ENCODE results near the gene ARFIP2. TPM values are rescaled to one million over a fixed set of nuclear protein-coding genes. Genes with fewer than 3 reads are reported as not detected.
A peak's percentile ranks its signal among the peaks of the same experiment; 100 is the strongest.

The ARFIP2 gene
- total RNA-seq, 1 experiment from 2014 or later: 65.0 TPM

- POLR2A ChIA-PET (ENCODE audit: low non-redundant PET): no interaction called here
- BruUV-seq (replicated peaks): no TSS peak
These were observed 5.2 kb downstream of the ARFIP2 start for GRCh38 chr11:6475936-6476335.

GRCh38 chr11:6474806-6475500 lies 6.2 kb downstream of the ARFIP2 start:
- no peaks in the 10 kb centered on the region for H3K27me3 ChIP-seq (replicated peaks; ENCODE audit: insufficient read depth, low read depth, low read length, poor library complexity)
- H3K36me3 ChIP-seq (ENCODE audit: insufficient read depth, low read length, poor library complexity, severe bottlenecking): peaks cover 30% of the 10 kb centered on the region
- DNase-seq (ENCODE audit: low spot score): no peak
- BruUV-seq (replicated peaks): no TSS peak
- POLR2A ChIA-PET (ENCODE audit: low non-redundant PET): interaction anchor here (1.2 kb wide), 1 partner anchor 85 kb away, joined by 12 read pairs; the partner anchor contains the start of gene SMPD1
- H3K4me3 ChIP-seq (ENCODE audit: low read depth, low read length, poor library complexity, severe bottlenecking): no peak overlapping the region
- peak overlapping the region; percentile 13 for H3K27ac ChIP-seq (ENCODE audit: low read depth, low read length, poor library complexity, severe bottlenecking)
- CTCF ChIA-PET: interaction anchor here (0.7 to 2.4 kb wide), 2 partner anchors 96 to 772 kb away, joined by 3 to 5 read pairs; no protein-coding TSS in a partner anchor
- H3K4me1 ChIP-seq (ENCODE audit: insufficient read depth, low read length, poor library complexity, severe bottlenecking): peaks cover 13% of the 10 kb centered on the region
- H3K9me3 ChIP-seq (ENCODE audit: low read depth, low read length, poor library complexity, severe bottlenecking): no peaks in the 10 kb centered on the region
- TF ChIP-seq CTCF (conservative IDR thresholded peaks at IDR 0.05; ENCODE audit: low read depth, low read length) (no peak), EZH2 (IDR thresholded peaks at IDR 0.05; ENCODE audit: borderline replicate concordance, low read depth, low read length, poor library complexity, severe bottlenecking) (no peak)
- intact Hi-C loops (cut with micrococcal nuclease; ENCODE audit: unreplicated experiment): no loop called here

More at GRCh38 chr11:6475936-6476335, 5.2 kb downstream of the ARFIP2 start:
- H3K27ac ChIP-seq (ENCODE audit: low read depth, low read length, poor library complexity, severe bottlenecking): no peak overlapping the region
- no peak overlapping the region for H3K4me3 ChIP-seq (ENCODE audit: low read depth, low read length, poor library complexity, severe bottlenecking)
- no peaks in the 10 kb centered on the region for H3K27me3 ChIP-seq (replicated peaks; ENCODE audit: insufficient read depth, low read depth, low read length, poor library complexity)
- H3K9me3 ChIP-seq (ENCODE audit: low read depth, low read length, poor library complexity, severe bottlenecking): no peaks in the 10 kb centered on the region
- peaks cover 31% of the 10 kb centered on the region for H3K36me3 ChIP-seq (ENCODE audit: insufficient read depth, low read length, poor library complexity, severe bottlenecking)
- intact Hi-C loops (cut with micrococcal nuclease; ENCODE audit: unreplicated experiment): no loop called here
- DNase-seq (ENCODE audit: low spot score): no peak
- TF ChIP-seq EZH2 (IDR thresholded peaks at IDR 0.05; ENCODE audit: borderline replicate concordance, low read depth, low read length, poor library complexity, severe bottlenecking) (no peak), CTCF (conservative IDR thresholded peaks at IDR 0.05; ENCODE audit: low read depth, low read length) (no peak)
- H3K4me1 ChIP-seq (ENCODE audit: insufficient read depth, low read length, poor library complexity, severe bottlenecking): peaks cover 13% of the 10 kb centered on the region
- CTCF ChIA-PET: interaction anchor here (0.6 kb wide), 1 partner anchor 90 kb away, joined by 3 read pairs; no protein-coding TSS in a partner anchor

DNA sequence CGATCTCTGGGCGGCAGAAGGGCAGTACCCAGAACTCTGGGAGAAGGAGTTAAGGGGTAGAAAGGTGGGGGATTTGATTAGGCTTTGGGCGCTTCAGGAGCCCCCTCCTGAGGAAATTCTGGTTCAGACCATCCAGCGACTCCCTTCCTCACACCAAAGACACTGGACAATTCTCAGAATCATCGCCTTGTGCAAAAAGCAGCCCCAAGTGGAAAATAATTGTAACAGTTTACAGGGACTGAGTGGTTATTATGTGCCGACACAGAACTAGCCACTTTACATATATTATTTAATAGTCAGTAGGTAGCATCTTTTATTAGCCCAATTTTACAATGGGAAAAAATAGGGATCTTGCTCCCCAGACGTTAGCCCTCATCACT lies 6.7 kb downstream of the ARFIP2 start:
- Histone ChIP-seq H3K9me3 (ENCODE audit: low read depth, low read length, poor library complexity, severe bottlenecking) (no peaks in the 10 kb centered on the region), H3K27ac (ENCODE audit: low read depth, low read length, poor library complexity, severe bottlenecking) (peak overlapping the region; percentile 86), H3K36me3 (ENCODE audit: insufficient read depth, low read length, poor library complexity, severe bottlenecking) (peaks cover 24% of the 10 kb centered on the region), H3K4me3 (ENCODE audit: low read depth, low read length, poor library complexity, severe bottlenecking) (peak overlapping the region; percentile 82), H3K27me3 (replicated peaks; ENCODE audit: insufficient read depth, low read depth, low read length, poor library complexity) (no peaks in the 10 kb centered on the region), H3K4me1 (ENCODE audit: insufficient read depth, low read length, poor library complexity, severe bottlenecking) (peaks cover 19% of the 10 kb centered on the region)
- no peak for DNase-seq (ENCODE audit: low spot score)
- POLR2A ChIA-PET (ENCODE audit: low non-redundant PET): interaction anchor here (1.2 kb wide), 1 partner anchor 84 kb away, joined by 12 read pairs; the partner anchor contains the start of gene SMPD1
- intact Hi-C loops (cut with micrococcal nuclease; ENCODE audit: unreplicated experiment): no loop called here
- BruUV-seq (replicated peaks): no TSS peak
- TF ChIP-seq EZH2 (IDR thresholded peaks at IDR 0.05; ENCODE audit: borderline replicate concordance, low read depth, low read length, poor library complexity, severe bottlenecking): no peak
- TF ChIP-seq CTCF (conservative IDR thresholded peaks at IDR 0.05; ENCODE audit: low read depth, low read length): no peak
- CTCF ChIA-PET: interaction anchor here (0.7 to 2.4 kb wide), 2 partner anchors 95 to 771 kb away, joined by 3 to 5 read pairs; no protein-coding TSS in a partner anchor
